SK-N-MC (cell line): ENCODE results near the gene DDX42.

Source experiments
- EZH2 ChIP-seq: fragments of 200-600 bp; sonication (generic); IDR thresholded peaks from one replicate; pipeline ENCODE4 v1.6.1; 2017; ENCODE audit warnings: antibody characterized with exemption
- POLR2AphosphoS5 ChIP-seq: IDR thresholded peaks from 2 replicates; pipeline ENCODE4 v1.6.1; 2012; ENCODE audit warnings: mild to moderate bottlenecking, low read depth, low read length, borderline replicate concordance

DNA sequence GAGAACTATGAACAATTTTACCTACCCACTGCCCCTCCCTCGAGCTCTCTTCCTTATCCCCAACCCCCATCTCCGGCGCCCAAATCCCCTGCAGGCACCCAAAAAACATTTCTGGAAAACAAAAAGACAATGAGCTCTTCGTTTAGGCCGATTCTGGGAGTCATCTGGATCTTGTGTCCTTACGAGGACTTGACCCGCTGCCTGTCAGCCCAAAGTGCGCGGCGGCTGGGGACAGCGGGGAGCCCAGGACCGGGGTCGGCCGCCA lies 32.9 kb upstream of the DDX42 start:
- TF ChIP-seq POLR2AphosphoS5 (no peak), EZH2 (no peak)
